Measurements from ENCODE around the gene IQCK.

GRCh38 chr16:19694989-19695388 is 23.1 kb upstream of the IQCK start:
- no peak for TF ChIP-seq CTCF (IDR thresholded peaks at IDR 0.05; ENCODE audit: low read depth, low read length)
- no peak for TF ChIP-seq EZH2phosphoT487 (IDR thresholded peaks at IDR 0.05; ENCODE audit: low read depth)
